ENCODE measurements around the gene SAP25.

GRCh38 chr7:100532165-100533022, 41.3 kb downstream of the SAP25 start:
- no peak for TF ChIP-seq CTCF (IDR thresholded peaks at IDR 0.05)
- no peak for TF ChIP-seq POLR2A (IDR thresholded peaks at IDR 0.05)

All from body of pancreas (tissue), 4 donors.